ENCODE measurements around the gene ATP1A2.

GRCh38 chr1:160164121-160164520 is 48.6 kb downstream of the ATP1A2 start:
- TF ChIP-seq POLR2A (IDR thresholded peaks at IDR 0.05; ENCODE audit: low read depth, low read length) (no peak), TAF1 (IDR thresholded peaks at IDR 0.05; ENCODE audit: borderline replicate concordance, low read depth, low read length) (no peak), POLR2AphosphoS5 (IDR thresholded peaks at IDR 0.05; ENCODE audit: low read depth, low read length) (no peak)
